HG03342 (cell line): Measurements from ENCODE around the gene ALDH16A1.
A peak's percentile ranks its signal among the peaks of the same experiment; 100 is the strongest.

Experiments used
- ATAC-seq: cut with Tn5 transposase; IDR thresholded peaks from one replicate; pipeline ENCODE4 v1.9.1; 2021; ENCODE audit warnings: mild to moderate bottlenecking, moderate library complexity; ENCODE audit not compliant: unreplicated experiment

The ALDH16A1 gene

GRCh38 chr19:49487277-49488045 lies 34.4 kb downstream of the ALDH16A1 start, which contains the start of gene RPL13A:
Gene RPL13A, plus strand, starts transcription at chr19:49487608. Its CDS starts 22 bp downstream, at chr19:49487630.
- ATAC-seq = peak; percentile 84

DNA sequence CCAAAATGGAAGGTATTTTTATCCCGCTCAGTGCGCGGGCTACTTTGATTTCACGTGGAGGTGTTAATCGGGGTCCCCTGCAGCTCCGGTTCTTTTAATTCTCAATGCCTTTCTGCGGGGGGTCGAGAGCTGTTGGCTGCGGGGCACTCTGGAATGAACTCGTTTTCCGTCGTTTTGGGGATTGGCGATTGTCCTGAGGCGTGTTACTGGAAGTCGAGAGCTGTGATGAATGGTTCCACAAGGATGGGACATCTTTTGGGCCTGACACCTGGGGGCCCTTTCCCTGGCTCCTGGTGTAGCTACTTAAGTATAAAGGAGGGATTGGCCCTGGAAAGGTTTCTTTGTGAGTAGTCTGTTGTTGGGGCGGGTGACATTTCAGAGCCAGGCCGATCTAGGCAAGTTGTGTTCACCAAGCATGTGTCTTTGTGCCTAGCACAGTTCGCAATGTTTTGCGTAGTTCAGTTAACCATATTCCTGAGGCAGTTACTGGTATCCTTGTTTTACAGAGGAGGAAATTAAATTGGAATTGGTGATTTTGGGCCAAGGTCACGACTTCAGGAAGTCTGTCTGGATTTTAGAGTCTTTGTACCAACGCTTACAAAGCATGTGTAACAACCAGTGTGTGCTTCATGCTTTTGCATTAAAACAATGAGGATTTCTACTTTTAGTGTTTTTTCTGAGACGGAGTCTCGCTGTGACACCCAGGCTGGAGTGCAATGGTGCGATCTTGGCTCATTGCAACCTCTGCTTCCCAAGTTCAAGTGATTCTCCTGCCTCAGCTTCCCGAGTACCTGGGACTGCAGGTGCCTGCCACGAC lies 35.2 kb downstream of the ALDH16A1 start:
- ATAC-seq = no peak

- ATAC-seq = no peak
These were observed 36.0 kb downstream of the ALDH16A1 start for GRCh38 chr19:49488863-49489537.

DNA sequence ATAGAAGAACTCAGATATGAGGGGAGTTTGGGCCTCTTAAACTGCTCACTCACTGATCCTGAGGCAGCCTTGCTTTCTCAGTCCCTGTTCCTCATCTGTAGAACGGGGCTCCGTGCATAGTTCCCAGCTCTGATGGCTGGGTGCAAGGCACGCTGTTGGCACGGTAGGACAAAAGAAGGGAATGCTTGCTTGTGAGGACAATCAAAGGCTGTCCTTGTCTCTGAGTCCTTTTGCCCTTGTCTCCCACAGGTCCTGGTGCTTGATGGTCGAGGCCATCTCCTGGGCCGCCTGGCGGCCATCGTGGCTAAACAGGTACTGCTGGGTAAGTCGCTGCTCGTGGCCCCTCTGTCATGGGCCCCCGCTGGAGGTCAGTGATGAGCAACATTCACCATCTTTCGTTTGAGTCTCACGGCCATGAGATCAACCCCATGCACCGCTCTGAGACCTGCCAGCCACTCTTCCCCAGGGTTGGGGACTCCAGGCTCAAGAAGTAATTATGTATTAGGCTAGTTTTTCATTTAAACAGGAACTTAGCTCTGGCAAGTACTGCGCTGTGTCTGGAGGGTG lies 36.7 kb downstream of the ALDH16A1 start:
- ATAC-seq = no peak

- ATAC-seq = no peak
These were observed 37.4 kb downstream of the ALDH16A1 start for GRCh38 chr19:49490287-49491029.

DNA sequence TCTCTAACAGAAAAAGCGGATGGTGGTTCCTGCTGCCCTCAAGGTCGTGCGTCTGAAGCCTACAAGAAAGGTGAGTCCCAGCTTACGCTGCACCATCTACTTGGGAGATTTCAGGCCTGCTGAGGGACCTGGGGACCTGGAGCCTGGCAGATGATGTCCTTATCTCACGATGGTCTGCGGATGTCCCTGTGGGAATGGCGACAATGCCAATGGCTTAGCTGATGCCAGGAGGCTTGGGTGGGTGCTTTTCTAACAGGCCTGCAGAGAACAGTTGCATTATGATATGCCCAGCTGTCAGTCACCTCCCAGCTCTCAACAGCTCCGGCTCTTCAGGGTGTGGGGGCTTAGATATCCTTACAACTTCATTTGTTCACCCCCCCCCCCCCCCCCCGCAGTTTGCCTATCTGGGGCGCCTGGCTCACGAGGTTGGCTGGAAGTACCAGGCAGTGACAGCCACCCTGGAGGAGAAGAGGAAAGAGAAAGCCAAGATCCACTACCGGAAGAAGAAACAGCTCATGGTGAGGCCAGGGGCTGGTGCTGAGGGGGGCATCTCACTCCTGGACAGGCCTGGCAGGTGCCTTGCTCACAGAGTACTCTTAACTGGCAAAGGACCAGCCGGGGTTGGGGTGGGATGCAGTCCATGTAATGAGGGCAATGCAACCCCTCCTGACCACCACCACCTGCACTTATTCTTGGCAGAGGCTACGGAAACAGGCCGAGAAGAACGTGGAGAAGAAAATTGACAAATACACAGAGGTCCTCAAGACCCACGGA lies 38.2 kb downstream of the ALDH16A1 start:
- no peak for ATAC-seq

DNA sequence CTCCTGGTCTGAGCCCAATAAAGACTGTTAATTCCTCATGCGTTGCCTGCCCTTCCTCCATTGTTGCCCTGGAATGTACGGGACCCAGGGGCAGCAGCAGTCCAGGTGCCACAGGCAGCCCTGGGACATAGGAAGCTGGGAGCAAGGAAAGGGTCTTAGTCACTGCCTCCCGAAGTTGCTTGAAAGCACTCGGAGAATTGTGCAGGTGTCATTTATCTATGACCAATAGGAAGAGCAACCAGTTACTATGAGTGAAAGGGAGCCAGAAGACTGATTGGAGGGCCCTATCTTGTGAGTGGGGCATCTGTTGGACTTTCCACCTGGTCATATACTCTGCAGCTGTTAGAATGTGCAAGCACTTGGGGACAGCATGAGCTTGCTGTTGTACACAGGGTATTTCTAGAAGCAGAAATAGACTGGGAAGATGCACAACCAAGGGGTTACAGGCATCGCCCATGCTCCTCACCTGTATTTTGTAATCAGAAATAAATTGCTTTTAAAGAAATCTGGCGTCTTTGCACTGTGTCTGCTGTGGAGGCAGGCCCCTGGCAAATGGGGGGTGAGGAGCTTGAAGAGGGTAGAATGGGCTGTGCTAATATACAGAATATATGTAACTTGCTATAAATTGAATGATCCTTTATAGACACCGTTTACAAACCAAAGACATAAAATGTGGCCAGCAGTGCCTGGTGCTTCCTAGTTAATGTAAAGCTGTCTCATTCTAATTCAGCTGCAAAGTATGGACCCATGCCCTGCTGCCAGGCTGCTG lies 39.0 kb downstream of the ALDH16A1 start:
- no peak for ATAC-seq

DNA sequence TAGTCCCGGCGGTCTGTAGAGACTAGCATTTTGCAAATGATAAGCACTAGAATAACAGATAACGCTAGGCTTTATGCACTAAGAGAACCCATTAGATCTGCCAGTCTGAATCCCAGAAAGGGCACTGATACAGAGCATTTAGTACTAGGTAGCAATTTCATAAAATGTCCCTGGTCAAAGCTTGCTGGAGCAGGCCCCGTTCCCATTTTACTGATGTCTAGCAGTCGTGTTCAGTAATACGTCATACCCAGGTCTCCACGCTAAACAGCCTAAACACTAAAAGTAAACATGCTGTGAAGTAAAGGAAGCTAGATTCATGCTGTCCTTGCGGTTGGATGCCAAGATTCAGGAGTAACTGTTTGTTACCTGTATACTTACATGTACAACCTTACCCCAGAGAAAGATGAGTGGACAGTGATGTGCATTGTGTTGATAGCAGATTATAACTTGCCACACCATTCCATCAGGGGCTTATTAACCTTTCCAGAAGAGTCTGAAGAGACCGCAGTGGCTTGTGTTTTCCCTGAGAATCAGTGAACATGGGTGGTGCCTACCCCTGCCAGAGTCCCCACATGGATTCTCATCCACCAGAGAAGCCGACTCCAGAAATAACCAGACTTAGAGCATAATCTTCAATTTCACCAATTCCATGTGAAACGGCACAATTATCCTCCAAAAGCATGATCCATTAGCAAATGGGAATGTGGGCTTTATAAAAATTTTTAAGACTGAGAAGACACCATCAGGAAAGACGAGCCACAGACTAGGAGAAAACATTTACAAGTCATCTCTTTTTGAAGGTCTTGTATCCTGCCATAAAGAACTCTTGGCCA lies 39.8 kb downstream of the ALDH16A1 start:
- no peak for ATAC-seq

DNA sequence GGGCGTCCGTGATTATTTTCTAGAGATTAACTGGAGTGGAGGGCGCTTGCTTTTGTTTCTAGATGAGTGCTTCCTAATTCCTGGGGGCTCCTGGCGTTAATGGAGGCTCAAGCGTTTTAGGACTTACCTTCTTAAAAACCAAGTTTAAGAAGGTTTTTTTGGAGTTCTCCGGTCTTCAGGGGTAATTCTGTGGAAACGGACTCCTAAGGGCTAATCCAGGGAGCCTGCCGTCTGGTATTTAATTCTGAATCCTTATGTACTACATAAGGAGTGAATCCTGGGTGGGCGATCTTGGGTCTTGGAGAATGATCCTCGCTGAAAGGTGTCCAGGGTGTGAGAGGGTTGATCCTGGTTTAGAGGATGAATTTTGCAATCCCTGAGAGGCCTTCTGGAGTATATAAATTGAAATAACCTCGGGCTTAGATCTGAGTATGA lies 43.6 kb downstream of the ALDH16A1 start:
- no peak for ATAC-seq

GRCh38 chr19:49497047-49497788 lies 44.2 kb downstream of the ALDH16A1 start:
- ATAC-seq = no peak

DNA sequence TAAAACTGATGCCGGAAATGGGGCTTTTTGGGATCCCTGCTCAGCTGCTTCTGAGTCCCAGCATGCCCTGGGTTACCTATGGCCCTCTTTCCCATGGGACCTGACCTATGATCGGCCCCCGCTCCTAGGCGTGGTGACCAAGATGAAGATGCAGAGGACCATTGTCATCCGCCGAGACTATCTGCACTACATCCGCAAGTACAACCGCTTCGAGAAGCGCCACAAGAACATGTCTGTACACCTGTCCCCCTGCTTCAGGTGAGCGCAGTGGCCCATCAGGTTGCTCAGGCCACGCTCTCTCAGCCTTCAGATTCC lies 44.7 kb downstream of the ALDH16A1 start:
- ATAC-seq = no peak

DNA sequence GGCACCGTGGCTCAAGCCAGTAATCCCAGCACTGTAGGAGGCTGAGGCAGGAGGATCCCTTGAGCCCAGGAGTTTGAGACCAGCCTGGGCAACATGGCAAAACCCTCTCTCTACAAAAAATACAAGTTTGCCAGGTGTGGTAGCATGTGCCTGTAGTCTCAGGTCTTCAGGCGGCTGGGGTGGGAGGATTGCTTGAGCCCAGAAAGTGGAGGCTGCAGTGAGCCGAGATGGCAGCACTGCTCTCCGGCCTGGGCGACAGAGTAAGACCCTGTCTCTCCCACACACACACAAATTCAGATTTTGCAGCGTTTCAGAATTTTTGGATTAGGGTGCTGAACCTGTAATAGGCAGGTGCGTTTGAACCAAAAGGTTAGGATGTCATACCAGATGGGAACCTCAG lies 45.5 kb downstream of the ALDH16A1 start:
- ATAC-seq = no peak

DNA sequence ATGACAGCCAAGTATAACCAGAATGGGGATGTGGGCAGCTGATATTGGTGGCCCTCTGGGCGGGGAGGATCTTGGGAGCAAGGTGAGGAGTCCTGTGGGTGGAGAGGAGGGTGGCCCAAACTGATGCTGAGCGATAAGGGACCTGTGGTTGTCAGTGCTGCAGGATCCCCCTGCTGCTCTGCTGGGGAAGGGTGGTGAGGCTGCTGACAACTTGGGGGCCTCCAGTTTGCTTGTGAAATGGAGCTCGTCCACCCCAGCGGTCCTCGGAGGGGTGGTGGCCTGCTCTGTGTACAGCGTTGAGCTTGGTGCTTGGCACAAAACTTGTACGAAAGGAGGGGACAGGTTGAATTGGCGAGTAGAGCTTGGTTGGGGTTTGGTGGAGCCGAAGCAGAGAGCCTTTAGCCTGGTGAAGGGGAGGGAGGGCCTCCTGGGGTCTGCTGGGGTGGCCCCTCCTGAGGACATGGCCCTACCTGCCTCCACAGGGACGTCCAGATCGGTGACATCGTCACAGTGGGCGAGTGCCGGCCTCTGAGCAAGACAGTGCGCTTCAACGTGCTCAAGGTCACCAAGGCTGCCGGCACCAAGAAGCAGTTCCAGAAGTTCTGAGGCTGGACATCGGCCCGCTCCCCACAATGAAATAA lies 46.1 kb downstream of the ALDH16A1 start:
- ATAC-seq = no peak

DNA sequence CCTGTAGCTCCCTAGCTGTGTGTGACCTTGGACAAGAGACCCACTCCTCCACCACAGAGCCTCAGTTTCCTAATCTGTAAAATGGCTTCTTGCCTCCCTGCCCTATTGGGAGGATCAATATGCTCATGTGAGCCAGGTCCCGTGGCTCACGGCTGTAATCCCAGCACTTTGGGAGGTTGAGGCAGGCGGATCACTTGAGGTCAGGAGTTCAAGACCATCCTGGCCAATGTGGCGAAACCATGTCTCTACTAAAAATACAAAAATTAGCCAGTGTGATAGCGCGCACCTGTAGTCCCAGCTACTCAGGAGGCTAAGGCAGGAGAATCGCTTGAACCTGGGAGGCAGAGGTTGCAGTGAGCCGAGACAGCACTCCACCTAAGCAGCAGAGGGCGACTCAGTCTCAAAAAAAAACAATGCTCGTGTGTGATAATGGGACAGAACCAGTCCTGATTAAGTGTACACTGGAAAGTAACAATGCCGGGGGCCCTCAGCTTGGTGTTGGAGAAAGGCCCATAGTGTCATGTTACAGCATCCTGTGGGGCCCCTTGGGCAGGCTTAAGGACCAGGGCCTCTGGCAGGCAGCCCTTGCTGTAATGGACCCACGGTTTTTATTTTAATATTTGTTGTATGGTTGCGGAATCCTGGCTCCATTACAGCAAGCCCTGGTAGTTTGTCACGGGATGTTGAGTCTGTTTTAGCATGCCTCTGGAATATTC lies 50.0 kb downstream of the ALDH16A1 start:
- no peak for ATAC-seq

DNA sequence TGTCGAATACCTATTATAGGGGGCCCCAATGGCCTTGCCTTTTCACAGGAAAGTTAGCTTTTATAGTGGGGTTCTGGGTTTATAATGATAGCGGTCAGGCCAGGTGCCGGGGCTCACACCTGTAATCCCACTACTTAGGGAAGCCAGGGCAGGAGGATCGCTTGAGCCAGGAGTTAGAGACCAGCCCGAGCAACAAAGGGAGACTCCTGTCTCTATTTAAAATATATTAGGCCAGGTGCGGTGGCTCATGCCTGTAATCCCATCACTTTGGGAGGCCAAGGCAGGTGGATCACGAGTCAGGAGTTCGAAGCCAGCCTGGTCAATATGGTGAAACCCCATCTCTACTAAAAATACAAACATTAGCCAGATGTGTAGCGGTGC lies 50.5 kb downstream of the ALDH16A1 start:
- ATAC-seq = no peak

DNA sequence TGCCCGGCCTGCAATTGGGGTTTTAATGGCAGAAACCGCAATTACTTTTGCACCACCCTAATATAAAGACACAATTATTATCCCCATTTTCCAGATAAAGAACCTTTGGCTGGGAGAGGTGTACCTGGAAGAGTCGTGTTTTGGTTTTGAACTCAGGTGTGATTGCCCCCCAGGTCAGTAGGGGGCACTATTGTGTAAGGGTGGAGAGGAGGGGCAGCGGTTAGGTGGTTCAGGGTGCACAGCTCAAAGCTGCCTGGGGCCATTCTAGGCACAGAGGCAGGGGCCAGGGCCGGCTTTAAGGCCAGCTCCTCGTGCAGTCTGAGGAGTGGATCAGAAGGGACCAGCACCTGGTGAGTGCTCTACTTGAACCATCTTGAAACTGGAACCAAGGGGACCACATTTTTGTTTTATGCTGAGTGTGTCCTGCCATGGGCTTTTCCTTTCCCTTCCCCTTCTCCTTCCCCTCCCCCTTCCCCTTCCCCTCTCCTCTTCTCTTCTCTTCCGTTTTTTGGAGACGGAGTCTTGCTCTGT lies 53.6 kb downstream of the ALDH16A1 start:
- ATAC-seq = no peak
